DOHH2 (cell line): ENCODE measurements around the gene MCM6.

Source experiments
- H3F3A ChIP-seq: fragments of 200-600 bp; sonication (generic), shearing (Covaris generic); 2 replicates; pipeline ENCODE4 v1.6.0; 2016; ENCODE audit warnings: antibody characterized with exemption, mild to moderate bottlenecking; ENCODE audit not compliant: control insufficient read depth, insufficient read depth
- H3K27ac ChIP-seq: fragments of 200-600 bp; sonication (generic); 2 replicates; pipeline ENCODE4 v1.5.1; 2014; ENCODE audit warnings: low read depth, mild to moderate bottlenecking, low read length, moderate library complexity
- H3K27me3 ChIP-seq: fragments of 200-600 bp; sonication (generic); 2 replicates; pipeline ENCODE4 v1.6.1; 2014; ENCODE audit warnings: mild to moderate bottlenecking, low read length, mixed read lengths; ENCODE audit not compliant: control insufficient read depth
- H3K36me3 ChIP-seq: fragments of 200-600 bp; sonication (generic); 2 replicates; pipeline ENCODE4 v1.6.1; 2014; ENCODE audit warnings: mild to moderate bottlenecking, low read length, moderate library complexity, mixed read lengths; ENCODE audit not compliant: control insufficient read depth
- H3K4me1 ChIP-seq: fragments of 200-600 bp; sonication (generic); 2 replicates; pipeline ENCODE4 v1.6.1; 2014; ENCODE audit warnings: mild to moderate bottlenecking, low read length, mixed read lengths; ENCODE audit not compliant: control insufficient read depth
- H3K4me2 ChIP-seq: fragments of 200-600 bp; sonication (generic); 2 replicates; pipeline ENCODE4 v1.6.0; 2014; ENCODE audit warnings: mild to moderate bottlenecking, low read length, moderate library complexity
- H3K4me3 ChIP-seq: fragments of 200-600 bp; sonication (generic); 2 replicates; pipeline ENCODE4 v1.5.1; 2014; ENCODE audit warnings: mild to moderate bottlenecking, low read length, mixed read lengths
- H3K79me2 ChIP-seq: fragments of 200-600 bp; sonication (generic); 2 replicates; pipeline ENCODE4 v1.6.1; 2014; ENCODE audit warnings: mild to moderate bottlenecking, low read length, mixed read lengths; ENCODE audit not compliant: control insufficient read depth
- H3K9me2 ChIP-seq: fragments of 200-600 bp; sonication (generic); replicated peaks from 2 replicates; pipeline ENCODE4 v1.6.1; 2014; ENCODE audit warnings: mild to moderate bottlenecking, low read length, mixed read lengths; ENCODE audit not compliant: control insufficient read depth
- H3K9me3 ChIP-seq: fragments of 200-600 bp; sonication (generic); 2 replicates; pipeline ENCODE4 v1.6.1; 2014; ENCODE audit warnings: antibody characterized with exemption, low read length, mixed read lengths; ENCODE audit not compliant: control insufficient read depth, insufficient read depth
- H4K20me1 ChIP-seq: fragments of 200-600 bp; sonication (generic); 2 replicates; pipeline ENCODE4 v1.6.0; 2014; ENCODE audit warnings: low read depth, mild to moderate bottlenecking, antibody characterized with exemption, low read length, moderate library complexity; ENCODE audit not compliant: control insufficient read depth, insufficient read depth
- CTCF ChIP-seq: fragments of 200-600 bp; sonication (generic); IDR thresholded peaks from one replicate; pipeline ENCODE4 v1.5.1; 2014; ENCODE audit warnings: antibody characterized with exemption, mild to moderate bottlenecking, low read depth, low read length; ENCODE audit not compliant: poor library complexity, severe bottlenecking
- EZH2phosphoT487 ChIP-seq: fragments of 200-600 bp; sonication (generic); IDR thresholded peaks from 2 replicates; pipeline ENCODE4 v1.6.1; 2017; ENCODE audit warnings: borderline replicate concordance, mild to moderate bottlenecking, antibody characterized with exemption, low read length, moderate library complexity, mixed read lengths

Gene MCM6

GRCh38 chr2:135844301-135844895 is 31.8 kb downstream of the MCM6 start:
- Histone ChIP-seq H3K4me3 (no peak overlapping the region), H3K79me2 (no peaks in the 10 kb centered on the region), H3K4me1 (no peaks in the 10 kb centered on the region), H3K27me3 (no peaks in the 10 kb centered on the region), H3F3A (peaks cover 13% of the 10 kb centered on the region; the same call in 1 of the 2 replicates), H3K9me2 (no peaks in the 10 kb centered on the region), H4K20me1 (no peaks in the 10 kb centered on the region), H3K27ac (no peak overlapping the region), H3K9me3 (no peaks in the 10 kb centered on the region), H3K36me3 (peaks cover 93% of the 10 kb centered on the region), H3K4me2 (no peak overlapping the region)
- TF ChIP-seq CTCF (no peak), EZH2phosphoT487 (no peak)

GRCh38 chr2:135843671-135844070 is 32.6 kb downstream of the MCM6 start:
- no peaks in the 10 kb centered on the region for H4K20me1 ChIP-seq
- no peaks in the 10 kb centered on the region for H3K4me1 ChIP-seq
- H3K9me3 ChIP-seq = no peaks in the 10 kb centered on the region
- no peak for TF ChIP-seq CTCF
- H3F3A ChIP-seq = peaks cover 16% of the 10 kb centered on the region
- H3K9me2 ChIP-seq = no peaks in the 10 kb centered on the region
- H3K36me3 ChIP-seq = peaks cover 88% of the 10 kb centered on the region
- H3K79me2 ChIP-seq = no peaks in the 10 kb centered on the region
- H3K27me3 ChIP-seq = no peaks in the 10 kb centered on the region
- no peak overlapping the region for H3K27ac ChIP-seq
- no peak overlapping the region for H3K4me3 ChIP-seq
- no peak overlapping the region for H3K4me2 ChIP-seq

GRCh38 chr2:135840601-135841000 is 35.6 kb downstream of the MCM6 start:
- no peak overlapping the region for H3K27ac ChIP-seq
- peaks cover 21% of the 10 kb centered on the region for H3F3A ChIP-seq
- H3K9me3 ChIP-seq = no peaks in the 10 kb centered on the region
- H3K4me2 ChIP-seq = no peak overlapping the region
- no peak overlapping the region for H3K4me3 ChIP-seq
- no peaks in the 10 kb centered on the region for H4K20me1 ChIP-seq
- peaks cover 14% of the 10 kb centered on the region for H3K4me1 ChIP-seq
- H3K9me2 ChIP-seq = no peaks in the 10 kb centered on the region
- H3K36me3 ChIP-seq = peaks cover 62% of the 10 kb centered on the region
- H3K27me3 ChIP-seq = no peaks in the 10 kb centered on the region
- no peaks in the 10 kb centered on the region for H3K79me2 ChIP-seq
- TF ChIP-seq CTCF (no peak), EZH2phosphoT487 (no peak)
